AG20443 (cell line): ENCODE results near the gene SLC44A1.
"Not testable (repeated sequence)": the region's sequence is repeated elsewhere in the genome, so short reads cannot be mapped to it uniquely, and the experiment has no call there.

ENCODE experiments used
- DNase-seq: peaks from one replicate; pipeline ENCODE4 v3.0.0; 2012; ENCODE audit warnings: low spot score, mixed read lengths

The SLC44A1 gene

GRCh38 chr9:105242557-105242956 is 1.9 kb upstream of the SLC44A1 start:
- no peak for DNase-seq

- DNase-seq = peak; percentile 45
Measured at GRCh38 chr9:105243015-105243686, 1.3 kb upstream of the SLC44A1 start.

- no peak for DNase-seq
Measured at GRCh38 chr9:105244734-105245028, 230 bp downstream of the SLC44A1 start.

- peak; percentile 37 for DNase-seq
Measured at GRCh38 chr9:105245029-105245890, 809 bp downstream of the SLC44A1 start.

GRCh38 chr9:105245891-105246161 is 1.4 kb downstream of the SLC44A1 start:
- DNase-seq = no peak

- DNase-seq = no peak
Measured at GRCh38 chr9:105246656-105247173, 2.3 kb downstream of the SLC44A1 start.

GRCh38 chr9:105248691-105249090 is 4.2 kb downstream of the SLC44A1 start:
- DNase-seq = no peak

GRCh38 chr9:105251133-105251532 is 6.7 kb downstream of the SLC44A1 start:
- DNase-seq = no peak

- DNase-seq = no peak
Measured at GRCh38 chr9:105251733-105252404, 7.4 kb downstream of the SLC44A1 start.

GRCh38 chr9:105252405-105252756 is 7.9 kb downstream of the SLC44A1 start:
- no peak for DNase-seq

- no peak for DNase-seq
Measured at GRCh38 chr9:105254226-105254625, 9.8 kb downstream of the SLC44A1 start.

GRCh38 chr9:105255421-105255820 is 11.0 kb downstream of the SLC44A1 start:
- no peak for DNase-seq

GRCh38 chr9:105256569-105256968 is 12.1 kb downstream of the SLC44A1 start:
- DNase-seq = not testable (repeated sequence)

- DNase-seq = no peak
Measured at GRCh38 chr9:105257809-105258208, 13.4 kb downstream of the SLC44A1 start.

- DNase-seq = no peak
Measured at GRCh38 chr9:105258225-105258737, 13.8 kb downstream of the SLC44A1 start.

GRCh38 chr9:105259274-105259673 is 14.8 kb downstream of the SLC44A1 start:
- no peak for DNase-seq

GRCh38 chr9:105259731-105260612 is 15.5 kb downstream of the SLC44A1 start:
- DNase-seq = no peak

- no peak for DNase-seq
Measured at GRCh38 chr9:105262497-105262896, 18.0 kb downstream of the SLC44A1 start.

GRCh38 chr9:105264380-105264779 is 19.9 kb downstream of the SLC44A1 start:
- no peak for DNase-seq

- not testable (repeated sequence) for DNase-seq
Measured at GRCh38 chr9:105268254-105268653, 23.8 kb downstream of the SLC44A1 start.

GRCh38 chr9:105269593-105269992 is 25.1 kb downstream of the SLC44A1 start:
- no peak for DNase-seq

GRCh38 chr9:105270711-105271110 is 26.3 kb downstream of the SLC44A1 start:
- DNase-seq = no peak
